ENCODE results near the gene PMAIP1. TPM values are rescaled to one million over a fixed set of nuclear protein-coding genes. Genes with fewer than 3 reads are reported as not detected.

Gene PMAIP1
- total and polyA plus RNA-seq, 9 of the 15 experiments (the other 6 are each of a cell fraction or from before 2014, with no cell fraction given): 8.0 to 22.9 (median 14.9) TPM

DNA sequence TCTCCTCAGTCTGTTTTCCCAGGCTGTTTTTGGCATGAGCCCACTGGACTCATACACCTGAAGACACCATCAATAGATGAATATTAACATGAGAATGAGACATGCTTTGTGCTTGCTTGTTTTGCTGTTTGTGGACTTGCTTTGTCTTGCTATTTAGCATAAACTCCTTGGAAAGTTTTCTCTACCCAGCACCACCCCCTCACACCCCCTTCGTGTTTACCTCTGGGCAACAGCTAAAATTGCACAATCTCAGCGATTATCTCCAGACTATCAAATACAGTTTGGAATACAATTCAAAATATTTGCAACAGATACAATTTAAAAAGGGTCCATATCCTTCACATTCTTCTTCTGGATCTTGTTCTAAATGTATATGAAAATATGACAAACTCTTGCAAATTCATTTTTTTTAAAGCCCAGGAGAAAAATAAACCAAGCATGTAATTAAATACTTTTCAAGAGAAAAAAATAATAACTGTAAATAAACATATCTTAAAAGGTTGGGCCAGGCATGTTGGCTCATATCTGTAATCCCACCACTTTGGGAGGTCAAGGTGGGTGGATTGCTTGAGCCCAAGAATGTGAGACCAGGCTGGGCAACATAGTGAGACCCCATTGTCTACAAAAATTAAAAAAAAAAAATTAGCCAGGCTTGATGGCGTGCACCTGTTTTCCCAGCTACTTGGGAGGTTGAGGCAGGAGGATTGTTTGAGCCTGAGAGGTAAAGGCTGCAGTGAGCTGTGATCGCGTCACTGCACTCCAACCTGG is 32.3 kb upstream of the PMAIP1 start:
- H3K36me3 ChIP-seq (ENCODE audit: control insufficient read depth, insufficient read depth, low read length): no peaks in the 10 kb centered on the region
- no peaks in the 10 kb centered on the region for H3K79me2 ChIP-seq (ENCODE audit: control insufficient read depth, insufficient read depth, low read length)
- no peak overlapping the region for H3K9ac ChIP-seq (ENCODE audit: insufficient read depth in 1 of 2, low read depth in 2 of 2, low read length in 2 of 2)
- H2AFZ ChIP-seq (ENCODE audit: low read depth, low read length): no peak overlapping the region
- no peak for TF ChIP-seq ZBTB8A (IDR thresholded peaks at IDR 0.05; ENCODE audit: partially characterized antibody)
- TF ChIP-seq GATAD2B (IDR thresholded peaks at IDR 0.05; ENCODE audit: borderline replicate concordance): no peak
- TF ChIP-seq HIVEP1 (CRISPR knock-in tag; IDR thresholded peaks at IDR 0.05): no peak
- no peak for TF ChIP-seq RBM22 (IDR thresholded peaks at IDR 0.05; ENCODE audit: low read depth, low read length, poor library complexity, severe bottlenecking)
- no peak for TF ChIP-seq CEBPG (CRISPR knock-in tag; IDR thresholded peaks at IDR 0.05)
- peak in 1 of 2 experiments; percentile 32; a peak in 1 of 4 replicates for TF ChIP-seq CEBPG (tag; conservative IDR thresholded peaks at IDR 0.05 in 1 of 2, IDR thresholded peaks at IDR 0.05 in 1 of 2)
- H3K9me3 ChIP-seq (replicated peaks; ENCODE audit: control insufficient read depth, insufficient read depth, low read depth, low read length): no peaks in the 10 kb centered on the region
- ATAC-seq (no peak), DNase-seq (ENCODE audit: extremely low read depth in 1 of 4, low spot score in 3 of 4) (no peak), FAIRE-seq (no peak)
- H3K9me1 ChIP-seq (ENCODE audit: control insufficient read depth, insufficient read depth, low read length): no peaks in the 10 kb centered on the region
- no peaks in the 10 kb centered on the region for H3K27me3 ChIP-seq (ENCODE audit: control insufficient read depth in 2 of 2, insufficient read depth in 2 of 2, low read length in 2 of 2)
- ChIA-PET POLR2A (no interaction called here), CTCF (ENCODE audit: low intra/inter-chr PET ratio) (no interaction called here)
- H3K4me2 ChIP-seq (ENCODE audit: insufficient read depth, low read length): no peak overlapping the region
- no peak overlapping the region for H3K27ac ChIP-seq (ENCODE audit: extremely low read depth, low read depth, low read length)
- no TSS peak for BruUV-seq (replicated peaks)
- H3K4me3 ChIP-seq: no peak overlapping the region
- 6% methylated on average over 3 of the region's 5 CpGs for WGBS (ENCODE audit: insufficient coverage, low coverage, missing lambda C conversion rate)
- intact Hi-C loops (cut with micrococcal nuclease) (no loop called here), in situ Hi-C loops (cut with MboI) (no loop called here)
- peaks cover 0 to 5% of the 10 kb centered on the region in 2 experiments; a peak in 2 of 5 replicates for H3K4me1 ChIP-seq (replicated peaks in 1 of 2; ENCODE audit: control insufficient read depth in 2 of 2, insufficient read depth in 2 of 2, low read length in 2 of 2)
- no peaks in the 10 kb centered on the region for H4K20me1 ChIP-seq (replicated peaks; ENCODE audit: control insufficient read depth, insufficient read depth, low read length)
